HepG2 (cell line): ENCODE data around the gene COL4A2. TPM values are rescaled to one million over a fixed set of nuclear protein-coding genes. Genes with fewer than 3 reads are reported as not detected.

Experiments
- ATAC-seq: fragments of 200-7000 bp; cut with Tn5 transposase; 3 replicates; pipeline ENCODE4 v1.9.1; 2020; ENCODE audit warnings: mild to moderate bottlenecking, moderate library complexity
- BruUV-seq: library from RNA; stranded (reverse); fragments of 400-500 nt; replicated peaks from 2 replicates; lab custom pipeline; 2021; lab: Mats Ljungman, UMichigan
- CTCF ChIA-PET: fragments of 300-600 bp; formaldehyde crosslinking; extraction: SDS; loops from one replicate; lab custom pipeline; 2021; ENCODE audit warnings: low total read pairs, inconsistent platforms, low intra/inter-chr PET ratio; lab: Yijun Ruan, JAX
- POLR2A ChIA-PET: fragments of 350-600 bp; sonication (Branson Sonifier 250); formaldehyde crosslinking; loops from one replicate; lab custom pipeline; 2020; ENCODE audit warnings: antibody characterized with exemption, inconsistent platforms; lab: Yijun Ruan, JAX
- DNase-seq: peaks from one replicate; pipeline ENCODE4 v3.0.0-alpha.2; 2015; ENCODE audit warnings: low spot score
- FAIRE-seq: peaks from 3 replicates; lab custom pipeline; 2011; peaks lifted over from hg19 to GRCh38; lab: Jason Lieb, UNC
- H2AFZ ChIP-seq: one replicate; pipeline ENCODE4 v1.6.1; 2011; ENCODE audit warnings: low read length, inconsistent platforms
- H3K27ac ChIP-seq: fragments of 300-600 bp; 3 replicates; pipeline ENCODE4 v1.8.0; 2011; ENCODE audit warnings: mixed run types, mild to moderate bottlenecking, mixed read lengths, low read length, inconsistent platforms; ENCODE audit not compliant: insufficient read depth; ENCODE audit errors: extremely low read length
- H3K27me3 ChIP-seq, 2 experiments: fragments of 200-600 bp in 1 of 2; 2 replicates in 1 of 2; 3 replicates in 1 of 2; pipeline versions ENCODE4 v1.6.0 to v1.8.0; 2011; ENCODE audit warnings: low read length in 2 of 2, mild to moderate bottlenecking in 2 of 2, moderate library complexity in 2 of 2, inconsistent platforms in 1 of 2; ENCODE audit not compliant: insufficient read depth in 2 of 2, control insufficient read depth in 1 of 2
- H3K36me3 ChIP-seq, 2 experiments: fragments of 200-600 bp in 1 of 2; replicated peaks in 1 of 2; 2 replicates in 1 of 2; 3 replicates in 1 of 2; pipeline versions ENCODE4 v1.5.1 to v1.8.0; 2011; ENCODE audit warnings: low read length in 2 of 2, inconsistent platforms in 1 of 2; ENCODE audit not compliant: insufficient read depth in 2 of 2, control insufficient read depth in 1 of 2
- H3K4me1 ChIP-seq: 2 replicates; pipeline ENCODE4 v1.5.1; 2012; ENCODE audit warnings: low read length, inconsistent platforms; ENCODE audit not compliant: insufficient read depth
- H3K4me2 ChIP-seq: 2 replicates; pipeline ENCODE4 v1.6.0; 2011; ENCODE audit warnings: low read depth, low read length, inconsistent platforms
- H3K4me3 ChIP-seq, 3 experiments: fragments of 200-600 bp in 1 of 3; sonication (generic), shearing (Covaris generic) in 1 of 3; replicated peaks in 1 of 3; 2 replicates each; pipeline ENCODE4 v1.5.1; 2011 to 2016; ENCODE audit warnings: low read length in 3 of 3, inconsistent platforms in 2 of 3, low read depth in 2 of 3, mild to moderate bottlenecking in 2 of 3, control low read depth in 1 of 3, mixed read lengths in 1 of 3; ENCODE audit not compliant: insufficient read depth in 1 of 3
- H3K79me2 ChIP-seq: one replicate; pipeline ENCODE4 v1.6.1; 2011; ENCODE audit warnings: low read length, inconsistent platforms; ENCODE audit not compliant: insufficient read depth
- H3K9ac ChIP-seq: 2 replicates; pipeline ENCODE4 v1.6.0; 2011; ENCODE audit warnings: mild to moderate bottlenecking, low read depth, low read length, inconsistent platforms; ENCODE audit not compliant: insufficient read depth
- H3K9me3 ChIP-seq: 2 replicates; pipeline ENCODE4 v1.5.1; 2012; ENCODE audit warnings: mild to moderate bottlenecking, low read length
- H4K20me1 ChIP-seq: 2 replicates; pipeline ENCODE4 v1.6.0; 2011; ENCODE audit warnings: inconsistent platforms, mild to moderate bottlenecking, low read length, moderate library complexity; ENCODE audit not compliant: insufficient read depth
- KIAA2018 ChIP-seq: sonication (generic); formaldehyde crosslinking; IDR thresholded peaks from 2 replicates; pipeline ENCODE4 v1.5.0; 2020; ENCODE audit warnings: mild to moderate bottlenecking, missing genetic modification reagents, borderline replicate concordance
- USF2 ChIP-seq, 2 experiments: sonication (generic) in 1 of 2; formaldehyde crosslinking in 1 of 2; IDR thresholded peaks; 2 replicates each; pipeline versions ENCODE4 v1.5.1 to v1.6.1; 2011 to 2020; ENCODE audit warnings: borderline replicate concordance in 1 of 2, low read depth in 1 of 2, low read length in 1 of 2, mild to moderate bottlenecking in 1 of 2, missing genetic modification reagents in 1 of 2, moderate library complexity in 1 of 2
- ZEB1 ChIP-seq: IDR thresholded peaks from 2 replicates; pipeline ENCODE4 v1.6.1; 2012; ENCODE audit warnings: mild to moderate bottlenecking, low read depth, inconsistent platforms; ENCODE audit not compliant: insufficient replicate concordance
- ZNF232 ChIP-seq: sonication (generic); formaldehyde crosslinking; IDR thresholded peaks from 2 replicates; pipeline ENCODE4 v1.4.0; 2020; ENCODE audit warnings: missing genetic modification reagents, borderline replicate concordance
- ZNF512 ChIP-seq: sonication (generic); formaldehyde crosslinking; IDR thresholded peaks from 2 replicates; pipeline ENCODE4 v1.4.0; 2020; ENCODE audit warnings: mild to moderate bottlenecking, missing genetic modification reagents
- WGBS: methylation state at CpG from one replicate; pipeline ENCODE4 v1.1.6; 2017; ENCODE audit warnings: low lambda C conversion rate; 5-methylcytosine and 5-hydroxymethylcytosine counted together
- in situ Hi-C: cut with HindIII; loops from 2 replicates; pipeline ENCODE4 v1.10.0; 2017; ENCODE audit warnings: low pct_unique_long_range_greater_than_20kb; ENCODE audit not compliant: extremely low pct_ligation_motif_present
- intact Hi-C: fragments of 100-400 bp; cut with micrococcal nuclease; formaldehyde crosslinking; loops from one replicate; pipeline ENCODE4 v1.10.0; 2022; ENCODE audit not compliant: unreplicated experiment
- polyA plus RNA-seq, 8 experiments: library from polyadenylated mRNA; depleted of rRNA in 3 of 8; stranded (reverse) in 7 of 8; unstranded in 1 of 8; fragments of >200 nt; fragmentation: Illumina TruSeq in 4 of 8; extraction: Trizol in 4 of 8; gene quantifications; 2 replicates each; pipeline versions ENCODE4 v1.2.1 to v1.2.3, GENCODE V29; 2011 to 2016; ENCODE audit warnings: low read depth in 4 of 8, missing spikeins in 1 of 8, mixed read lengths in 1 of 8; ENCODE audit not compliant: insufficient read depth in 1 of 8
- total RNA-seq, 5 experiments: library from RNA; depleted of rRNA; stranded (reverse); fragments of >200 nt; fragmentation: Illumina TruSeq; extraction: Trizol; gene quantifications; 2 replicates each; pipeline ENCODE4 v1.2.3, GENCODE V29; 2016; ENCODE audit warnings: low read depth in 1 of 5
- TF ChIP-seq, protein P1 (sequence below): IDR thresholded peaks from 2 replicates; pipeline ENCODE4 v1.6.1; 2016; ENCODE audit warnings: low read depth

The COL4A2 gene
- total and polyA plus RNA-seq, 2 of the 13 experiments (the other 11 are each of a cell fraction or from before 2014, with no cell fraction given), result 0.22 to 1.9 TPM

DNA sequence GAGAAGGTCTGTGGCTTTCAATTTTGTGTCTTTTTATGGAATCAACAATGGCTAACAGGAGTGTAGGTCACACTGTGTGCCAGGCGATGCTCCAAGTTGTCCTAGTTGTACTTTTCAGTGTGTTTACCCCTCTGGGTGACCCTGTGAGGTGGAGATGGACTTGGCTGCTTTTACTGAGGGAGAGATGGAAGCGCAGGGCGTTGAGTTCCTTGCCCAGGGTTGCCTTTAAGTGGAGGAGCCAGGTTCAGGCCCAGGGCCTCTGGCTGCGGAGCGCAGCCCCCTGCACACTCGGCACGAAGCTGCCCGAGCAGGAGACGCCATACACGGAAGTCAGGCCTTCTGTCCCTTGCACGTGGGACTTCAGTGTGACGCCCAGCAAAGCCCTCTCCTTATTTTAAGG, 141.6 kb downstream of the COL4A2 start (continued):
- no peak for TF ChIP-seq USF2 (IDR thresholded peaks at IDR 0.05; ENCODE audit: low read depth, low read length)
- no peak for TF ChIP-seq USF2 (CRISPR knock-in tag; IDR thresholded peaks at IDR 0.05; ENCODE audit: borderline replicate concordance)

DNA sequence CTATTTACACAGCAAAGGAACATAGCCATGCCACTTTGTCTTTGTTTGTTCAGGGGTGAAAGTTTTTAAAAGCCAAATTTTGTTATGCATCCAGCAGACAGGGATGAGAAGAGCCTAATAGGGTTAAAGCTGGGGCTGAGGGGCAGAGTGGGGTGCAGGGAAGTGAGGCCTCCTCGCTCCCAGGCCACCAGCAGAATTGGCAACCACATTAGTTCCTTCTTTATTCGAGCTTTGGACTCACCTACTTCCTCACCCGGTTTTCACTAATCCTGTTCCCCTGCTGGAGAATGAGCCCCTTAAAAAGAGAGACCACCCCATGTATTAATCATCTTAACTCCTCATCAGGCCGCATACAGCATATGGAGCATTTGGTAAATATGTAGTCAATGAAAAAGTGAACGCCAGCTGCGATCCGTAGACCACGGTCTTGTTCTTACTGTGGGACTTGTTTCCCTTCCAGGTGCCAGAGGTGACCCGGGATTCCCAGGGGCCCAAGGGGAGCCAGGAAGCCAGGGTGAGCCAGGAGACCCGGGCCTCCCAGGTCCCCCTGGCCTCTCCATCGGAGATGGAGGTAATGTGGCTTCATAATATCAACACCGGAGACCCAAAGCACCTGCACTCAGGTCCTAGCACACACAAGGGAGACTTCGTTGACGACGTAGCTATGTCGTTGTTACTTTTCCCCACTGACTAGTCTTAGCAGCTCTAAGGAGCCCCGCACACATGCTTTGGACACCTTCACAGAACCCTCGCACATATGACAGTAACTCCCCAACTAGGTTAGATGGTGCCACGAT, 142.3 kb downstream of the COL4A2 start:
- Histone ChIP-seq H3K4me1 (peaks cover 30% of the 10 kb centered on the region), H3K27me3 (peaks cover 3 to 70% of the 10 kb centered on the region in 2 experiments; a peak in 4 of 5 replicates), H3K27ac (no peak overlapping the region), H3K9ac (no peak overlapping the region), H3K9me3 (no peaks in the 10 kb centered on the region), H3K4me3 (no peak overlapping the region), H3K36me3 (no peaks in the 10 kb centered on the region), H3K79me2 (no peaks in the 10 kb centered on the region), H4K20me1 (no peaks in the 10 kb centered on the region), H2AFZ (no peak overlapping the region), H3K4me2 (no peak overlapping the region)
- ATAC-seq (no peak), FAIRE-seq (no peak), DNase-seq (no peak)
- intact Hi-C loops, result loop anchor here (10.0 kb wide), 2 partner anchors 145 to 265 kb away; partner anchors contain the start of gene ING1
- no TSS peak for BruUV-seq
- in situ Hi-C loops, result no loop called here
- ChIA-PET CTCF (no interaction called here), POLR2A (no interaction called here)
- WGBS, result 70% methylated on average over 16 of the region's 19 CpGs
- TF ChIP-seq ZNF232 (CRISPR knock-in tag) (no peak), ZNF512 (CRISPR knock-in tag) (no peak), KIAA2018 (no peak), ZEB1 (no peak)
- TF ChIP-seq, protein P1, sequence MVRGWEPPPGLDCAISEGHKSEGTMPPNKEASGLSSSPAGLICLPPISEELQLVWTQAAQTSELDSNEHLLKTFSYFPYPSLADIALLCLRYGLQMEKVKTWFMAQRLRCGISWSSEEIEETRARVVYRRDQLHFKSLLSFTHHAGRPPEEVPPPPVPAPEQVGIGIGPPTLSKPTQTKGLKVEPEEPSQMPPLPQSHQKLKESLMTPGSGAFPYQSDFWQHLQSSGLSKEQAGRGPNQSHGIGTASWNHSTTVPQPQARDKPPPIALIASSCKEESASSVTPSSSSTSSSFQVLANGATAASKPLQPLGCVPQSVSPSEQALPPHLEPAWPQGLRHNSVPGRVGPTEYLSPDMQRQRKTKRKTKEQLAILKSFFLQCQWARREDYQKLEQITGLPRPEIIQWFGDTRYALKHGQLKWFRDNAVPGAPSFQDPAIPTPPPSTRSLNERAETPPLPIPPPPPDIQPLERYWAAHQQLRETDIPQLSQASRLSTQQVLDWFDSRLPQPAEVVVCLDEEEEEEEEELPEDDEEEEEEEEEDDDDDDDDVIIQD (CRISPR knock-in tag), result no peak
